ENCODE results near the gene SLC10A3. TPM values are rescaled to one million over a fixed set of nuclear protein-coding genes. Genes with fewer than 3 reads are reported as not detected.

SLC10A3 gene
- polyA plus RNA-seq, 3 donors: 15.9 to 18.3 (median 15.9) TPM

GRCh38 chrX:154485150-154486051 lies 5.0 kb downstream of the SLC10A3 start:
- no peak for DNase-seq (ENCODE audit: low read depth in 3 of 3, low spot score in 2 of 3)

GRCh38 chrX:154484255-154485149 lies 5.9 kb downstream of the SLC10A3 start:
- DNase-seq (ENCODE audit: low read depth in 3 of 3, low spot score in 2 of 3): no peak

DNA sequence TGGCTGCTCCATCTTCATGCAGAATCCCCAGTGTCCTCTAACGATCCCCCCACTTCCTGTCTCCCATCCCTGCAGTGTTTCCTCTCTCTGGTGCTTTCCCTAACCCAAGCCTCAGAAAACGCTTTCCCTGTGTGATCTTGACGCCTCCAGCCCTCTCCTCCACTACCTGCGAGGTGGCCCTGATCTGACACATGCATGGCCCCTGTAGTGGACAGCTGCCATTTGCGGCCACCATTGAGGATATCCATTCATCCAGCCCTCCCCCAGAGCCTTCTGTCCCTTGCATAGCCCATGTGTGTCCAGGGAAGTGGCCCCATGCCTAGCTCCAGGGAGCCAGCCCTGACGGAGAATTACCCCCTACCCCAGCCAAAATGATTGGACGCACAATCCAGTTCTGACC lies 7.1 kb downstream of the SLC10A3 start:
- no peak for DNase-seq (ENCODE audit: low read depth in 3 of 3, low spot score in 2 of 3)

- no peak for DNase-seq (ENCODE audit: low read depth in 3 of 3, low spot score in 2 of 3)
Observed at GRCh38 chrX:154482786-154483185, 7.6 kb downstream of the SLC10A3 start.

GRCh38 chrX:154481911-154482601 lies 8.4 kb downstream of the SLC10A3 start:
- no peak for DNase-seq (ENCODE audit: low read depth in 3 of 3, low spot score in 2 of 3)

DNA sequence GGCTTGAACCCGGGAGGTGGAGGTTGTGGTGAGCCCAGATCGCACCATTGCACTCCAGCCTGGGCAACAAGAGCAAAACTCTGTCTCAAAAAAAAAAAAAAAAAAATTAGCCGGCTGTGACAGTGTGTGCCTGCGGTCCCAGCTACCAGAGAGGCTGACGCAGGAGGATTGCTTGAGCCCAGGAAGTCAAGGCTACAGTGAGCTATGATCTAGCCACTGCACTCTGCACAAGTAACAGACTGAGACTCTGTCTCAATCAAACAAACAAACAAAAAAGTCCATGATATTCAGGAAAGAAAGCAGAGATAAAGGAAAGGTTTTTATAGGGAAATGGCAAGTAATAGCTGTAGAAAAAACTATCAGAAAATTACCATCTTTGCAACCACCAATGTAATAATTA lies 9.2 kb downstream of the SLC10A3 start:
- DNase-seq (ENCODE audit: low read depth in 3 of 3, low spot score in 2 of 3): no peak

GRCh38 chrX:154478728-154479622 lies 11.5 kb downstream of the SLC10A3 start, which contains the start of gene LAGE3:
TSS of gene LAGE3 (minus strand) at chrX:154479281. CDS start at chrX:154478915, 366 bp downstream.
- DNase-seq (ENCODE audit: low read depth in 3 of 3, low spot score in 2 of 3): peak; percentile 43 to 68 (median 62)

DNA sequence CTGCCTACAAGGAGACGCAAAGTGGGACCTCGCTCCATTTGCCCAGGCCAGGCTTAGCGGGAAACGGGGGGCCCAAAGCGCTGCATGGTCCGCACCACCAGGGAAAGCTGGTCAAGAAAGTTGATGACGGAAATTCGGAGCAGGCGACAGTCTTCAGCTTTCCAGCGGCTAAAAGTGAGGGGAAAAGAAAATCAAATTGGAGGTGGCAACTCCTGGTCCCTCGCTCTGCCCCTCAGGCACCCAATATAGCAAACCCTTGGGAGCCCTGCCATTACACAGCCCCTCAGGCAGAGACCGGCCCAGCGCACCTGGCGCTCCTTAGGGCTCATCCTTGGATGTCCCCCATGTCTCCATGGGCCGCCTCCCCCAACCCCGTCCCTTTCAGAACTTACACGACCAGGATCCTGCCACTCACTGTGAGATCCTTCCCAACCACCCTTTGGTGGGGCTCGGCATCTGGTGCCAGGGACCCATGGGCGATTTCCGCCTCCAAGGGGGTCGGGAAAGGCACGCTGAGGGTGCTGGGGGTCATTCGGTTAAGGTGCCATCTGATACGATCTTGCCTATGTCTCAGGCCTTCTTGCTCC lies 12.4 kb downstream of the SLC10A3 start:
- no peak for DNase-seq (ENCODE audit: low read depth in 3 of 3, low spot score in 2 of 3)

DNA sequence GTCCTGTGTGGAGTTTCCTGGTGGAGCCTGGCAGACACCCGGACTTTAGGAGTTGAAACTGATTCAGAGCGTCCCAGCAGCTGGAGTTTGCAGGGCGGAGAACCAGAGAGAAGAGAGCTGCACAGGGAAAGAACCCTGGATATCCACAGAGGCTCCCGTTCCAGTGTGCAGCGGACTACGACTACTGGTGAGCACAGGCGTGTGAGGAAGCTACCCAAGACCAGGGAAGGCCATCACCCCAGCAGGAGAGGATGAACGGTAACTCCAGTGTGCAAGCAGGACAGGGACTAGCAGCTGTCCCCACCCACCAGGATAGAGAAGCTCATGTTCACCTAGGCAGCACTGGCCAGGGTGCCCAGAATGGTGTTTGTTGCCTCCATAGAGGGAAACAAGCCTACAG lies 13.6 kb downstream of the SLC10A3 start:
- DNase-seq (ENCODE audit: low read depth in 3 of 3, low spot score in 2 of 3): no peak

- no peak for DNase-seq (ENCODE audit: low read depth in 3 of 3, low spot score in 2 of 3)
Observed at GRCh38 chrX:154473683-154474082, 16.7 kb downstream of the SLC10A3 start.

- no peak for DNase-seq (ENCODE audit: low read depth in 3 of 3, low spot score in 2 of 3)
Observed at GRCh38 chrX:154472685-154473632, 17.5 kb downstream of the SLC10A3 start.

DNA sequence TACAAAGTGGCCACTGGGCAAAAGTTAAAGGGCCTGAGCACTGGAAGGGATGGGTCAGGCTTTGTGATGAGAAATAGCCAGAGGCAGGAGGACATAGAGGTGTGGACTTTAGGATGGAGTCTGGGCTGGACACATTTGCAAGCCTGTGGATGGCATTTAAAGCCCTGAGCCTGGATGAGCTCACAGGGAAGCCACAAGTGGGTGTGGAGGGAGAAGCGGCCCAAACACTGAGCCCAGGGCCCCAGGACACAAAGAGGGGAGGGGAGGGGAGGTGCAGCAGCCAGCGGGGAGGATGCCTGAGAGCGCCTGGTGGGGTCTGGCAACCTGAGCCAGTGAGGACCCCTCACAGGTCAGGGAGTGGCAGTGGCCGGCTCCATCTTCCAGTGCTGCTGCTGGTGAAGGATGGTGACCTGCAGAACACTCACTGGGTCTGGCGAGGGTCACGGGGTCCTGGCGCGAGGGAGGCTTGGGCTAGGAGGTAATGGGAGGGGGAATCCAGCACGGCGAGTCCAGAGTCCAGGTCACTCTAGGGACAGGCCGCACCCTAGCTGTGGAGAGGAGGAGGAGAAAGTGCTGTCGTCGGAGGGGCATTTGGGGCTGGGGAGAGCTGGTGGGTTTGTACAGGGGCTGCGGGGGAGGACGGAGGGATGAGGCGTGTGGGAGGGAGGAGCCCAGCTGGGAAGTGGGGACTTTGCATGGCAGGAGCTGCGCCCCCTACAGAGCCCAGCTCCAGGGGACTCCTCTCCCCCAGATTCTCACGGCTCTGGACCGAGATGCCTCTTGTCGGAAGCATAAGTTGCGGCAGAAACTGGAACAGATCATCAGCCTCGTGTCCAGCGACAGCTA lies 18.4 kb downstream of the SLC10A3 start:
- no peak for DNase-seq (ENCODE audit: low read depth in 3 of 3, low spot score in 2 of 3)

DNA sequence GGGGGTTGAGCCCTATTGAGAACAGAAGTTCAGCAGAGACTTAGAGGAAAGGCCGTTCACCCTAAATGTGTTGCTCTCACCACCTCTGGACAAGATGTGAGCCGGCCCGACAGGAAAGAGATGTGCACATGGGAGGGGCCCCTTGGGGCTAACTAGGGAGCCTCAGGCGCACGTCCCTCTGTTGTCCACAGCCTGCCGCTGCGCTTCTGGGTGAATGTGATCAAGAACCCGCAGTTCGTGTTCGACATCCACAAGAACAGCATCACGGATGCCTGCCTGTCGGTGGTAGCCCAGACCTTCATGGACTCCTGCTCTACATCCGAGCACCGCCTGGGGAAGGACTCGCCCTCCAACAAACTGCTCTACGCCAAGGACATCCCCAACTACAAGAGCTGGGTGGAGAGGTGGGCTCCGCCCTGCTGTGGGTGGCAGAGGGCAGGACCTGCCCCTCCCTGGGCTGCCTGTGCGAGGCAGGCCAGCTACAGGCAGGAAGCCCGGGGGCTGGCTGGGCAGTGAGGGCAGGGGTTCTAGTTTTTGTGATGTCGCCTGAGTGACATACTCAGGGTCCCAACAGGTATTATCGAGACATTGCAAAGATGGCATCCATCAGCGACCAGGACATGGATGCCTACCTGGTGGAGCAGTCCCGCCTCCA lies 19.4 kb downstream of the SLC10A3 start:
- no peak for DNase-seq (ENCODE audit: low read depth in 3 of 3, low spot score in 2 of 3)

DNA sequence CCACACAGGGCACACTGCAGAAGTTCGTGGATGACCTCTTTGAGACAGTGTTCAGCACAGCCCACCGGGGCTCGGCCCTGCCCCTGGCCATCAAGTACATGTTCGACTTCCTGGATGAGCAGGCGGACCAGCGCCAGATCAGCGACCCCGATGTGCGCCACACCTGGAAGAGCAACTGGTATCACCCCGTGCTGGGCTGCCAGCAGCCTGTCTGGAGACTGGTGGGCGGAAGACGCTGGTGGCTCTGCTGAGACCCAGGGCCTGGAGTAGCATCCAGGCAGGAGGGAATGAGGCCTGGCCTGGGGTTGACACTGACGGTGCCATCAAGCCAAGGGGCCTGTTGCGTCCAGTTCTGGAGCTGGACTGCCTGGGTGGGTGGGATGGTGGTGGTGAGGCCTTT lies 20.0 kb downstream of the SLC10A3 start:
- no peak for DNase-seq (ENCODE audit: low read depth in 3 of 3, low spot score in 2 of 3)

GRCh38 chrX:154469880-154470279 lies 20.5 kb downstream of the SLC10A3 start:
- DNase-seq (ENCODE audit: low read depth in 3 of 3, low spot score in 2 of 3): no peak

DNA sequence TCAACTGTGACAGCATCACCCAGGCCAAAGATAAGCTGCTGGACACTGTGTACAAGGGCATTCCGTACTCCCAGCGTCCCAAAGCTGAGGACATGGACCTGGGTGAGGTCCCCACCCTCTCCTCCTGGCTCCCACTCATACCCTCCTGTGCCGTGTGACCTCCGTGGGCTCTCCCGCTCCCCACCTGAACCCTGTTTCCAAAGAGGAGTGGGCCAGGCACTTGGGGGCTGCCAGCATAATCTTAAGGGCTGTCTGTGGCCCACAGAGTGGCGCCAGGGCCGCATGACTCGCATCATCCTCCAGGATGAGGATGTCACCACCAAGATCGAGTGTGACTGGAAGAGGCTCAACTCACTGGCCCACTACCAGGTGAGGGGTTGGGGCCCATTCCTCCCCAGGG lies 21.3 kb downstream of the SLC10A3 start:
- DNase-seq (ENCODE audit: low read depth in 3 of 3, low spot score in 2 of 3): no peak

GRCh38 chrX:154468217-154468616 lies 22.2 kb downstream of the SLC10A3 start:
- DNase-seq (ENCODE audit: low read depth in 3 of 3, low spot score in 2 of 3): no peak

All from right renal cortex interstitium (tissue), 3 donors.